CD4-positive, alpha-beta T cell treated with Interferon alpha-2 for 1 hour (primary cell): Measurements from ENCODE around the gene PDE4B.

Experiments used
- DNase-seq, 2 donors: peaks; one replicate each; pipeline ENCODE4 v3.0.0-alpha.2; 2020 to 2022

The PDE4B gene

GRCh38 chr1:66143651-66144050 is 351.0 kb downstream of the PDE4B start:
- DNase-seq = no peak

- DNase-seq = no peak
These were observed 354.6 kb downstream of the PDE4B start for GRCh38 chr1:66147226-66147835.

DNA sequence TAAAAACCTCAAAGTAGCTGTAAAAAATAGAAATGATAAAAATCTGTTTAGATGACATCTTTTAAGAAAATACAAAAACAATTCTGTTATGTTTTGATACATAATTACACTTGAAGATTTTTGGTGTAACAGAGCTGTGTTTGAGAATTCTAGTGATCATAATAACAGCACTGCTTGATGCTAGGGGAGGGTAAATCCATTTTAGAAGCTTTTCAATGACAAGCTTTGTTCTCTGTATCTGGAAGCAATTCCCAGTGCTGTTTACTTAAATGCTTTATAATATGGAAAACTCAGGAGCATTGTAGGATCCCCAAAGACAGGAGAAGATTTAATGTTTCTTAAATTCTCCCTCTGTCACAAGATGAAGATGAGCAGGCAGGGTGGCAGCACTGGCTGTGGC is 359.3 kb downstream of the PDE4B start:
- DNase-seq = no peak

DNA sequence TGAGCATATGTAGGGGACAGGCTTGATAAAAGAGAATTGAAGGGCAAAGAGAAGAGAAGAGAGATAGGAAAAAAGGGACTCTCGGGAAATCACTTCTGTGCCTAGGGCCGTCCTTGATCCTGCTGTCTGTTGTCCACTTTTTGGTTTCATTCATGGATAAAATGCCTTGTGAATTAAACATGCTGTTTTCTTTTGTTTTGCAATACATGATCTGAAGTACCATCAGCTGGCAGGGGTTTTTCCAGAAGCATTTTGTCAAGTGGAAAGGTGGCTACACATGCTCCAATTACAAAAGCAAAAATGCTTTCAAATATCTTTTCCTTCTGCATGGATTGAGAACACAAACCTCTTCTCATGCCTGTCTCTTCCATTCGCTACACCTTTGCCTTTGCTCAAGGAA is 361.7 kb downstream of the PDE4B start:
- DNase-seq = no peak

DNA sequence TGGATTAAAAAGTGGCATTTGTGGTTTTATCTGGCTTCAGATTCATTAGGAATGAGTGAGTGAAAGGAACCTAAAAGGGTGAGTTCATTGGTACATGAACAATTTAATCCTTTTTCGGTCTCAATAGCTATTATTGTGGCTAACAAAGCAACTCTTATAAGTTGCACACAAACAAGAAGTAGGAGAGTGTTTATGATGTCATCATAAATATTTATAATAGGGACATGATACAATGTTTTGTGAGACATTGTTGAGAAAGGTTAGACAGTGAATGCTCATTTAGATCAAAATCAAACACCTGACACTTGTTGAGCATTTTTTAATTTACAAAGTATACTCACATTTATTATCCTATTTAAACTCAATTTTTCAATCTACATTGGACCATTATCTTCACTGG is 363.4 kb downstream of the PDE4B start:
- DNase-seq = no peak

- DNase-seq = no peak
These were observed 367.1 kb downstream of the PDE4B start for GRCh38 chr1:66159800-66160199.

DNA sequence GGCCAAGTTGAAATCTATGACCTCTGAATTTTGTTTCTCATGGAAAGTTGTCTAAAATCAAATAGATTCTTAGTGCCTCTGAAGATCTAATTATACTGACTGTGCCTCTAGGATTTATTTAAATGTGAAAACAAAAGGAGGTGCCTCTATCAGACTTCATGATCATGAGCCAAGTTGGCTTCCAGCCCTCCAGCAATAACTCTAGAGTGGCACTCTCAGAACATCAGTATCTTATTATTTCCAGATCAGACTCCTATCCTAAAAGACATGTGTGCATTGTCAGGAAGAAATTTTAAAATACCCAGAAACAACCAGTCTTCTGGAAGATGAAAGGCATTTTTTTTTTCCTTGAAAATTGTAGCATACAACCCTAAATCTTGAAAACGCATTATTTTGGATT is 368.0 kb downstream of the PDE4B start:
- no peak for DNase-seq

DNA sequence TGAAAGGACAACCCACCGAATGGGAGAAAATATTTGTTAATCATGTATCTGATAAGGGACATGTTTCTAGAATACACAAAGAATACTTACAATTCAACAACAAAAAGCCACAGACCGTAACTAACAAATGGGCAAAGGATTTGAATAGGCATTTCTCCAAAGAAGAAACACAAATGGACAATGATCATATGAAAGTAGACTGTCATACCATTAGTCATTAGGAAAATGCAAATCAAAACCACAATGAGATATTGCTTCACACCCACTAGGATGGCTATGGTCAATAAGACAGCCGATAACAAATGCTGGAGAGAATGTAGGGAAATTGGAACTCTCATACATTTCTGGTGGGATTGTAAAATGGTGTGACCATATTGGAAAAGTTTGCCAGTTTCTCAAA is 374.1 kb downstream of the PDE4B start:
- no peak for DNase-seq

GRCh38 chr1:66167267-66167666 is 374.6 kb downstream of the PDE4B start:
- DNase-seq = no peak

- no peak for DNase-seq
These were observed 375.8 kb downstream of the PDE4B start for GRCh38 chr1:66168467-66168887.

DNA sequence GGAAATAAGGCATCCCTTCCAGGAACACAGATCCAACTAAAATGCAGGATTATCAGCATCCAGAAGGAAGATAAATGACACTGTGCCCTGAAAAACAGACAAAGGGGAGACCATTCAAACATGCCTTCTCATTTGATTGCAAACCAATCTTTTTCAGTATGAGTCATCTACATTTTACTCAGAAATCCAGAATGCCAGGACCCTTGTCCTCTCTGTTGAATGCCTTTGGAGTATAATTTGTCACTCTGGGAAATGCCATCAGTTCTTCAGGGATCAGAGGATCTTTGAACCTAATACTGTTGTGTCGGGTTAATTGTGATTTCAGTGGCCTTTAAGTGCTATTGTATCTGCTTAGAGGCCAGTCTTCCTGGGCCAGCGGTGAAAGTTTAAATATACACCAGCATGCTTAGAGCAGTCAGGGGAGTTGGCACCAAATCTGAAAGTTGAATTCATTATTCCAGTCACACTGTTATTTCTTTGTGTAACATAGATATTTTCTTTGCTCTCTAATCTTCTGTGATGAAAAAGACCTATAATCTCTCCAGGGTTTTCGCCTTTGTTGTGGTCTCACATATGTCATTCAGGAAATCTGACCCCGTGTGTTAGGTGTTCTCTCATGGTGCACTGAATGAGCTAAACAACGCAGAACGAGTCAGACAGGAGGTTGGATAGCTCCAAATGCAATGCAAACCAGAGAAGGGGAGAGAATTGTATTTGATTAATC is 376.4 kb downstream of the PDE4B start:
- DNase-seq = peak in 1 of 2 donors; percentile 2

- no peak for DNase-seq
These were observed 379.6 kb downstream of the PDE4B start for GRCh38 chr1:66172272-66172671.

- DNase-seq = no peak
These were observed 382.4 kb downstream of the PDE4B start for GRCh38 chr1:66175098-66175497.

DNA sequence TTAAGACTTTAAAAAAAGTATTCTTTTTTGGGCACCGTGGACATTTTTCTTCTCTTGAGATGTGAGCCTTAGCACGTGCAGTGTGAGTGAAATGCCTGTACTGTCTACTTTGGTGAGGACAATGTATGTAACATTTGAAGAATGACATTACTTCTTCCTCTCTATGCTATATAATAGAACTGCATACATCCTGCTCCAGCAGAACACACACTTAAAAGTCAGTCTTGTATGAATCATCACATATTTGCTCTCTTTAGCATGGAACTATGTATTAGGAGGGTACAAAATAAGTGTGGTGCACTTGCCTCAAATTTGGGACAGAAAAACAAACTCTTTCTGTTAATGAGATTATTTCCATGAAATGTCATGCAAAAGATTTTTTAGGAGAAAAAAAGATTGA is 382.9 kb downstream of the PDE4B start:
- no peak for DNase-seq

- no peak for DNase-seq
These were observed 383.5 kb downstream of the PDE4B start for GRCh38 chr1:66176012-66176715.

GRCh38 chr1:66176832-66177231 is 384.1 kb downstream of the PDE4B start:
- DNase-seq = no peak

- no peak for DNase-seq
These were observed 384.8 kb downstream of the PDE4B start for GRCh38 chr1:66177510-66177909.

- no peak for DNase-seq
These were observed 389.3 kb downstream of the PDE4B start for GRCh38 chr1:66182026-66182425.

DNA sequence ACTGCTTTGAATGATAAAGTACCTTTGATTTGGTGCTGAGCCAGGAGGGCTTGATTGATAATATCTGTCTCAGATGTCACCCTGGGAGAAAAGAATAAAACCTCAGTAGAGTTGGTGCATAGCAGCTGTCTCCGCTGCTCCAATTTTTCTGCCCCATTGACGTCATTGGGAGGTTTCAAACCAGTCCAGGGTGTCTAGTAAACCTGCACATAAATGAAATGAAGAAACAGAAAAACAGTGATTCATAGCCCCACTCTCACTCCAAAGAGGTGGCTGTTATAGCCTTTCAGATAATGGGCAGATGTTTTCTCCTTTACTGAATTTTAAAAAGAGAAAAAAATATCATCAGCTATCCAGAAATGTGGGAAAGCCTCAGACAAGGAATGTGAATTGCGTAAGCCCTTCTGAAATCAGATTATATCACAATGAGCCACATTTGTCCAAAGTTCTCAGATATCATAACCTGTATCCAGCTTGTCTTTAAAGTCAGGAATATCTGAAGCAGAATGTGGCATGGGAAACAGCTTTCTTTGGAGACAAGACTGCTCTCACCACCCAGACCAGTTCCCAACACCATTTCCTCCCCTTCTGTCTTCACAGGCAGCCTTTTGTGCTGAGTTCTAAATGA is 390.0 kb downstream of the PDE4B start:
- peak; percentile 4 to 28 for DNase-seq

DNA sequence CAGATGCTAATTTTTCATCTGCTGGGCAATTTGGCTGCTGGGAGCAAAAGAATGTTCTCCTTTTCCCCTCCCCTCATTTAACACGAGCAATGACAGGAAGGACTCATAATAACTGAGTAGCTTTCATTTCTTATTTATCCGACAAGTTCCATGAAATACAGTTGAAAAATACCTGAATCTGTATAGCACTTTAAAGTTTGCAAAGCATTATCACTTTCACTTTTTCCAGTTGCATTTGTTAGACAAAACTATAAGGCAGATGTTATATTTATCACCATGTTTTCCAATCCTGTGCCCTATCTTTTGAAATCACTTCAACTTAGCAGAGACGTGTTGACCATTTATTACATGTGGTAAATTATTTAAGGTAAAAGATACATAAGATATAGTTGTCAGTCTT is 390.7 kb downstream of the PDE4B start:
- peak in 1 of 2 donors; percentile 6 for DNase-seq

DNA sequence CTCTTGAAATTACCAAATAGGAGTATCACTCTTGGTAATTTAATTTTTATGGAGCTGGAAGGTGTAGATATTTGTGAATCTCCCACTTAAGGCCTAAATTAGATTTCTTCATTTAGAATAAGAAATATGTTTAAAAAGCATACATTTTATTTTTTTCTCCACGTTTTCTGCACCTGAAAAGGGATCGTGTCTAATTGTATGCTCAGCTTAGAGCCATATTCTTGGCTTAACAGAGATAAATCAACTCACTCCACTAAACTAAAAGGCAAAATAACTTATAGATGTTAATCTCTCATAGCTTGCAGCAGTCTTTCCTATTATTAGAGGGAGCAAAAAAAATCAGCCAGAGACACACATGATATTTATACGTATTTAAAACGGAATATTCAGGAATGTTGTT is 404.4 kb downstream of the PDE4B start:
- DNase-seq = no peak

DNA sequence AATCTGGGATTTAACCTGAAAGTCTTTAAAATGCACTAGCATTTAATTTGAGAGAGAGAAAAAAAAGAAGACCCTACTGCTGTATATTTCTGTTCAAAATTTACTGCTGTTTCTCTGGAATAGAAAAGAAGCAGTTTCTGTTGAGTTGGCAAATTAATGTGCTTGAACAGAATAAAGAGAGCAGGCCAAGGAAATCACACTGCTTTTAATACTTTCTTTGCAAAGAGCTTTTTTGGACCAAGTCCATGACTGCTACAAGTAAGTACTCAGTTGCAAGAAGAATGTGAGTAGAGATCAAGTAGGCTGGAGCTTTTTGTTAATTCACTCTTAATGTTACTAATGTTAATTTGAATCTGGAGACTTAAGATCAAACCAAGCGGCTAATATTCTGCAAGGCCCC is 405.1 kb downstream of the PDE4B start:
- no peak for DNase-seq

DNA sequence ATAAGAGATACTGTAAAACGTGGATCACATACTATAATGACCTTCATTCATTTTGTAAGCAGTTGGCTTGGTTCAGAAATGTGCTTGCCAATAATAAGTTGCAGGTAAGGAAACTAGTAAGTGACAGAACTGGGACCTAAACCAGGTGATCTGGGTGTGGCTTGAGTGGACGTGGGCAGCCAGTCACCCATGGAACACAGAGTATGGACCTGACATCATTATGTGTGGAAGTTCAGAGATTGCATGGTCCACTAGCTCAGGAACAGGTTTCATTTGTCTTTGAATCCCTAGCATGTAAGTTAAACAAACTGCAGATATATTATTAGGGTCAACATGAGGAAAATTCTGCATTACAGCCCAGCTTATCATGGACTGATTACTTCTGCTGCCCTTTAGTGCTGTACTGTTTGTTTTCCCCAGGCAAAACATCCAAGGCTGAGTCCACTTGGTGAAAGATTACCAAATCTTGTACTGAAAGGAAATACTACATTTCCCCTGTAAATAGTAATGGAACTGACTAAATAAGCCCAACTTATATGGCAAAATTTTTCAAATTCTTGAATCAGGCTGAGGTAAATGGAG is 414.0 kb downstream of the PDE4B start:
- no peak for DNase-seq
